PFSK-1 (cell line): ENCODE data around the gene MEGF10.

ENCODE experiments used
- FOXP2 ChIP-seq: optimal IDR thresholded peaks from 2 replicates; pipeline ENCODE3; 2011; ENCODE audit warnings: borderline replicate concordance, control low read depth, inconsistent platforms; ENCODE audit not compliant: insufficient read depth; ENCODE audit errors: extremely low read length, extremely low read depth
- POLR2AphosphoS5 ChIP-seq: IDR thresholded peaks from 2 replicates; pipeline ENCODE4 v1.6.1; 2012; ENCODE audit warnings: low read depth, mild to moderate bottlenecking, control low read depth, low read length, moderate library complexity
- SIN3A ChIP-seq: IDR thresholded peaks from 2 replicates; pipeline ENCODE4 v1.6.1; 2012; ENCODE audit warnings: mild to moderate bottlenecking, low read length, moderate library complexity, borderline replicate concordance; ENCODE audit not compliant: insufficient read depth
- TAF1 ChIP-seq: IDR thresholded peaks from 2 replicates; pipeline ENCODE4 v1.6.1; 2012; ENCODE audit warnings: low read length, control low read depth, borderline replicate concordance; ENCODE audit not compliant: insufficient read depth
- TF ChIP-seq, protein P1 (sequence below), 2 experiments: IDR thresholded peaks; 2 replicates each; pipeline versions ENCODE4 v1.6.1 to v1.8.0; 2011 to 2012; ENCODE audit warnings: low read depth in 2 of 2, low read length in 2 of 2, control low read depth in 1 of 2, inconsistent platforms in 1 of 2, mild to moderate bottlenecking in 1 of 2, moderate library complexity in 1 of 2; ENCODE audit not compliant: insufficient read depth in 1 of 2

Gene MEGF10

DNA sequence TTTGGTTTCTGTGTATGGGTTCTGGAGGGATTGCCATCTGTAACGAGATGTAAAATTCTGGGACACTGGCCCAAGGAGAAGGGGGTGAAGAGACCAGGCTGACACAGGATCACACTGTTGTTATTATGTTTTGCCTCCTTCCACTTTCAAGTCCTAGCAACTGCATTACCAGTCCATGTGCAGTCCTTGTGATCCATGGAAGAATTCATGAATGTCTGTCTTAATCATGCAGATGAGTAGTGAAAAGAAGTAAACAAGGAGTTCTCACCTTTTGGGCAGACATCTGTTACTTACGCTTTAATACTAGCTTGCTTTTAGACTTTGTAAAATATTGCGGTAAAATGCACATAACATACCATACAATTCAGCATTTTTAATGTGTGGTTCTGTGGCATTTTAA, 18.3 kb downstream of the MEGF10 start:
- TF ChIP-seq, protein P1, sequence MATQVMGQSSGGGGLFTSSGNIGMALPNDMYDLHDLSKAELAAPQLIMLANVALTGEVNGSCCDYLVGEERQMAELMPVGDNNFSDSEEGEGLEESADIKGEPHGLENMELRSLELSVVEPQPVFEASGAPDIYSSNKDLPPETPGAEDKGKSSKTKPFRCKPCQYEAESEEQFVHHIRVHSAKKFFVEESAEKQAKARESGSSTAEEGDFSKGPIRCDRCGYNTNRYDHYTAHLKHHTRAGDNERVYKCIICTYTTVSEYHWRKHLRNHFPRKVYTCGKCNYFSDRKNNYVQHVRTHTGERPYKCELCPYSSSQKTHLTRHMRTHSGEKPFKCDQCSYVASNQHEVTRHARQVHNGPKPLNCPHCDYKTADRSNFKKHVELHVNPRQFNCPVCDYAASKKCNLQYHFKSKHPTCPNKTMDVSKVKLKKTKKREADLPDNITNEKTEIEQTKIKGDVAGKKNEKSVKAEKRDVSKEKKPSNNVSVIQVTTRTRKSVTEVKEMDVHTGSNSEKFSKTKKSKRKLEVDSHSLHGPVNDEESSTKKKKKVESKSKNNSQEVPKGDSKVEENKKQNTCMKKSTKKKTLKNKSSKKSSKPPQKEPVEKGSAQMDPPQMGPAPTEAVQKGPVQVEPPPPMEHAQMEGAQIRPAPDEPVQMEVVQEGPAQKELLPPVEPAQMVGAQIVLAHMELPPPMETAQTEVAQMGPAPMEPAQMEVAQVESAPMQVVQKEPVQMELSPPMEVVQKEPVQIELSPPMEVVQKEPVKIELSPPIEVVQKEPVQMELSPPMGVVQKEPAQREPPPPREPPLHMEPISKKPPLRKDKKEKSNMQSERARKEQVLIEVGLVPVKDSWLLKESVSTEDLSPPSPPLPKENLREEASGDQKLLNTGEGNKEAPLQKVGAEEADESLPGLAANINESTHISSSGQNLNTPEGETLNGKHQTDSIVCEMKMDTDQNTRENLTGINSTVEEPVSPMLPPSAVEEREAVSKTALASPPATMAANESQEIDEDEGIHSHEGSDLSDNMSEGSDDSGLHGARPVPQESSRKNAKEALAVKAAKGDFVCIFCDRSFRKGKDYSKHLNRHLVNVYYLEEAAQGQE (IDR thresholded peaks at IDR 0.05; ENCODE audit: insufficient read depth in 1 of 2, low read depth in 2 of 2, low read length in 2 of 2): no peak
- no peak for TF ChIP-seq TAF1
- TF ChIP-seq SIN3A: no peak
- TF ChIP-seq FOXP2: no peak

DNA sequence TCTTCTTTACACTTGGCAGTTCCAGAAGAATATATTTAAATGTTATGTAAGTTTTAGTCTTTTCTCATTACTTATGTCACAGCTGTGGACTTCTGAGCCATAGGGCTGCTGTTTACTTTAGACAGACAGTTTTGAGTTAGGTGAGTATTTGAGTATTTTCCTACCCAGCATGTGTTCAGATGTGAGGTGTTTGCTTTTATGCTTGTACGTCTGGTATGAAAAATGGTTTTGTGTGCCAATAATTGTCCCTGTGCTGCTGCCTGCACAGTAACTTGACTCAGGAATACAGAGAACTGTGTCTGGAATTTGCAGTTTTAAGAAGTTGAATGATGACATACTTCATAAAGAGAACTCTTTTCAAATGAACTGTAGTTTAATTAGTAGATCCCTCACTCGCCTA, 20.8 kb downstream of the MEGF10 start:
- TF ChIP-seq FOXP2 (no peak), SIN3A (no peak), TAF1 (no peak), POLR2AphosphoS5 (no peak)
- TF ChIP-seq, protein P1 (IDR thresholded peaks at IDR 0.05; ENCODE audit: insufficient read depth in 1 of 2, low read depth in 2 of 2, low read length in 2 of 2): no peak

- TF ChIP-seq SIN3A (no peak), FOXP2 (no peak), TAF1 (no peak), POLR2AphosphoS5 (no peak)
- TF ChIP-seq, protein P1 (IDR thresholded peaks at IDR 0.05; ENCODE audit: insufficient read depth in 1 of 2, low read depth in 2 of 2, low read length in 2 of 2): no peak
These were observed 21.4 kb downstream of the MEGF10 start for GRCh38 chr5:127311781-127312525.

DNA sequence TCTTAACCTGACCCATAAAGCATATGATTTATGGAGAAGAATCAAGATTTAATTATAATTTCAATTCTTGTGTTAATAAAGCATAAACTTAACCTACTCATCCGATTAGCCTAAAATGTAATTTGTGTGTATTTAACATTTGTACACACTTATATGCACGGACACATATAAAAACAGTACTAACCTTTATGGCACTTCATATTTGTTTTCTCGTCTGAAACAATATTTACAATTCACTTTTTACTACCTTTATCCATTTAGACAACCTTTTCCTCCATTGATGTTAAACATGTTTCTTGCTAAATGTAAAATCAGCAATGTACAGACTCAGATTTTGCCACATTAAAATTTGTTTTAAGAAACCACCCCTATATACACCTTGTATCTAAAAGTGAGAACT, 22.8 kb downstream of the MEGF10 start:
- TF ChIP-seq POLR2AphosphoS5 (no peak), TAF1 (no peak), FOXP2 (no peak), SIN3A (no peak)
- TF ChIP-seq, protein P1 (IDR thresholded peaks at IDR 0.05; ENCODE audit: insufficient read depth in 1 of 2, low read depth in 2 of 2, low read length in 2 of 2): no peak

- TF ChIP-seq FOXP2 (no peak), TAF1 (no peak), POLR2AphosphoS5 (no peak), SIN3A (no peak)
- TF ChIP-seq, protein P1 (IDR thresholded peaks at IDR 0.05; ENCODE audit: insufficient read depth in 1 of 2, low read depth in 2 of 2, low read length in 2 of 2): no peak
These were observed 23.4 kb downstream of the MEGF10 start for GRCh38 chr5:127313847-127314473.
